K562 (cell line): Measurements from ENCODE around the gene MAD2L1BP. TPM values are rescaled to one million over a fixed set of nuclear protein-coding genes. Genes with fewer than 3 reads are reported as not detected.
A peak's percentile ranks its signal among the peaks of the same experiment; 100 is the strongest.

Source experiments
- CBX5 ChIP-seq: IDR thresholded peaks from 2 replicates; pipeline ENCODE4 v1.6.1; 2014; ENCODE audit warnings: low read depth, borderline replicate concordance
- IRF2 ChIP-seq: sonication (generic); formaldehyde crosslinking; IDR thresholded peaks from 2 replicates; pipeline ENCODE4 v1.8.1; 2022; ENCODE audit warnings: mild to moderate bottlenecking, missing genetic modification reagents
- JUNB ChIP-seq: fragments of 450-650 bp; formaldehyde crosslinking; conservative IDR thresholded peaks from 2 replicates; pipeline ENCODE4 v1.4.0; 2020; ENCODE audit warnings: mild to moderate bottlenecking
- MEF2D ChIP-seq: conservative IDR thresholded peaks from 2 replicates; pipeline ENCODE4 v1.6.1; 2016; ENCODE audit warnings: low read depth, missing genetic modification characterization, missing compliant biosample characterization
- MLLT1 ChIP-seq, 2 experiments: fragments of 450-650 bp; IDR thresholded peaks; 2 replicates each; pipeline ENCODE4 v1.6.1; 2016
- NFRKB ChIP-seq: fragments of 450-650 bp; IDR thresholded peaks from 2 replicates; pipeline ENCODE4 v1.6.1; 2016; ENCODE audit warnings: low read depth
- PHB2 ChIP-seq: fragments of 450-650 bp; IDR thresholded peaks from 2 replicates; pipeline ENCODE4 v1.6.1; 2017; ENCODE audit warnings: low read depth
- PRMT5 ChIP-seq: sonication (generic); formaldehyde crosslinking; IDR thresholded peaks from 2 replicates; pipeline ENCODE4 v1.5.0; 2020; ENCODE audit warnings: missing genetic modification reagents
- RFX5 ChIP-seq: IDR thresholded peaks from 2 replicates; pipeline ENCODE4 v1.6.1; 2011; ENCODE audit warnings: low read depth, mild to moderate bottlenecking, improper control_type of control experiment, low read length
- STAT5A ChIP-seq: IDR thresholded peaks from 2 replicates; pipeline ENCODE4 v1.6.1; 2012; ENCODE audit warnings: low read length, inconsistent platforms, borderline replicate concordance
- XRCC3 ChIP-seq: fragments of 450-650 bp; IDR thresholded peaks from 2 replicates; pipeline ENCODE4 v1.6.1; 2017; ENCODE audit warnings: mild to moderate bottlenecking, moderate library complexity
- ZNF668 ChIP-seq: fragments of 250-450 bp; sonication (Bioruptor Pico); IDR thresholded peaks from 2 replicates; pipeline ENCODE4 v1.8.0; 2022; ENCODE audit warnings: mild to moderate bottlenecking, inconsistent platforms
- ZNF699 ChIP-seq: fragments of 250-450 bp; sonication (Bioruptor Pico); IDR thresholded peaks from 2 replicates; pipeline ENCODE4 v1.8.0; 2021; ENCODE audit warnings: mild to moderate bottlenecking, moderate library complexity; ENCODE audit not compliant: insufficient replicate concordance
- polyA plus RNA-seq, 8 experiments: library from polyadenylated mRNA; depleted of rRNA in 4 of 8; stranded (reverse) in 5 of 8; unstranded in 3 of 8; fragments of >200 nt; fragmentation: Nextera tagmentation in 2 of 8; fragmentation: Illumina TruSeq in 1 of 8; extraction: Ambion mirVana in 2 of 8; extraction: Trizol in 1 of 8; gene quantifications; 2 replicates each; pipeline versions ENCODE4 v1.2.1 to v1.2.3, GENCODE V29; 2011 to 2014; ENCODE audit warnings: inconsistent platforms in 1 of 8, missing spikeins in 1 of 8
- total RNA-seq, 7 experiments: library from RNA; depleted of rRNA in 6 of 7; stranded (reverse); fragments of >200 nt in 6 of 7; fragmentation: Illumina TruSeq in 2 of 7; extraction: Trizol in 2 of 7; gene quantifications; 2 replicates each; pipeline versions ENCODE4 v1.2.1 to v1.2.3, GENCODE V29; 2011 to 2021; ENCODE audit warnings: low replicate concordance in 1 of 7
- TF ChIP-seq, protein P1 (sequence below): fragments of 200-400 bp; formaldehyde crosslinking; IDR thresholded peaks from 2 replicates; pipeline ENCODE4 v1.6.1; 2017; ENCODE audit warnings: mild to moderate bottlenecking, low read depth, low read length, moderate library complexity
- TF ChIP-seq, protein P2 (sequence below): sonication (generic); formaldehyde crosslinking; IDR thresholded peaks from 2 replicates; pipeline ENCODE4 v1.8.1; 2023; ENCODE audit warnings: missing genetic modification reagents, mild to moderate bottlenecking, borderline replicate concordance
- TF ChIP-seq, protein P3 (sequence below): fragments of 450-650 bp; IDR thresholded peaks from 2 replicates; pipeline ENCODE4 v1.6.1; 2016; ENCODE audit warnings: mild to moderate bottlenecking

Gene MAD2L1BP
- total and polyA plus RNA-seq, 9 of the 15 experiments (the other 6 are each of a cell fraction or from before 2014, with no cell fraction given): 69.7 to 321 (median 111) TPM

- TF ChIP-seq ZNF699 (no peak), MLLT1 (IDR thresholded peaks at IDR 0.05) (peak; percentile 47 to 95), NFRKB (peak; percentile 97), STAT5A (peak; percentile 19; the same call in 1 of the 2 replicates), XRCC3 (no peak), MEF2D (tag) (0 out of 2 replicates have a peak, but pooled peaks have one; percentile 38), CBX5 (no peak), PRMT5 (CRISPR knock-in tag) (no peak), ZNF668 (CRISPR knock-in tag) (peak; percentile 80; the same call in 1 of the 2 replicates), RFX5 (no peak), IRF2 (CRISPR knock-in tag) (no peak), PHB2 (no peak), JUNB (CRISPR knock-in tag) (no peak)
- TF ChIP-seq, protein P1, sequence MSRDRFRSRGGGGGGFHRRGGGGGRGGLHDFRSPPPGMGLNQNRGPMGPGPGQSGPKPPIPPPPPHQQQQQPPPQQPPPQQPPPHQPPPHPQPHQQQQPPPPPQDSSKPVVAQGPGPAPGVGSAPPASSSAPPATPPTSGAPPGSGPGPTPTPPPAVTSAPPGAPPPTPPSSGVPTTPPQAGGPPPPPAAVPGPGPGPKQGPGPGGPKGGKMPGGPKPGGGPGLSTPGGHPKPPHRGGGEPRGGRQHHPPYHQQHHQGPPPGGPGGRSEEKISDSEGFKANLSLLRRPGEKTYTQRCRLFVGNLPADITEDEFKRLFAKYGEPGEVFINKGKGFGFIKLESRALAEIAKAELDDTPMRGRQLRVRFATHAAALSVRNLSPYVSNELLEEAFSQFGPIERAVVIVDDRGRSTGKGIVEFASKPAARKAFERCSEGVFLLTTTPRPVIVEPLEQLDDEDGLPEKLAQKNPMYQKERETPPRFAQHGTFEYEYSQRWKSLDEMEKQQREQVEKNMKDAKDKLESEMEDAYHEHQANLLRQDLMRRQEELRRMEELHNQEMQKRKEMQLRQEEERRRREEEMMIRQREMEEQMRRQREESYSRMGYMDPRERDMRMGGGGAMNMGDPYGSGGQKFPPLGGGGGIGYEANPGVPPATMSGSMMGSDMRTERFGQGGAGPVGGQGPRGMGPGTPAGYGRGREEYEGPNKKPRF: no peak
- TF ChIP-seq, protein P2, sequence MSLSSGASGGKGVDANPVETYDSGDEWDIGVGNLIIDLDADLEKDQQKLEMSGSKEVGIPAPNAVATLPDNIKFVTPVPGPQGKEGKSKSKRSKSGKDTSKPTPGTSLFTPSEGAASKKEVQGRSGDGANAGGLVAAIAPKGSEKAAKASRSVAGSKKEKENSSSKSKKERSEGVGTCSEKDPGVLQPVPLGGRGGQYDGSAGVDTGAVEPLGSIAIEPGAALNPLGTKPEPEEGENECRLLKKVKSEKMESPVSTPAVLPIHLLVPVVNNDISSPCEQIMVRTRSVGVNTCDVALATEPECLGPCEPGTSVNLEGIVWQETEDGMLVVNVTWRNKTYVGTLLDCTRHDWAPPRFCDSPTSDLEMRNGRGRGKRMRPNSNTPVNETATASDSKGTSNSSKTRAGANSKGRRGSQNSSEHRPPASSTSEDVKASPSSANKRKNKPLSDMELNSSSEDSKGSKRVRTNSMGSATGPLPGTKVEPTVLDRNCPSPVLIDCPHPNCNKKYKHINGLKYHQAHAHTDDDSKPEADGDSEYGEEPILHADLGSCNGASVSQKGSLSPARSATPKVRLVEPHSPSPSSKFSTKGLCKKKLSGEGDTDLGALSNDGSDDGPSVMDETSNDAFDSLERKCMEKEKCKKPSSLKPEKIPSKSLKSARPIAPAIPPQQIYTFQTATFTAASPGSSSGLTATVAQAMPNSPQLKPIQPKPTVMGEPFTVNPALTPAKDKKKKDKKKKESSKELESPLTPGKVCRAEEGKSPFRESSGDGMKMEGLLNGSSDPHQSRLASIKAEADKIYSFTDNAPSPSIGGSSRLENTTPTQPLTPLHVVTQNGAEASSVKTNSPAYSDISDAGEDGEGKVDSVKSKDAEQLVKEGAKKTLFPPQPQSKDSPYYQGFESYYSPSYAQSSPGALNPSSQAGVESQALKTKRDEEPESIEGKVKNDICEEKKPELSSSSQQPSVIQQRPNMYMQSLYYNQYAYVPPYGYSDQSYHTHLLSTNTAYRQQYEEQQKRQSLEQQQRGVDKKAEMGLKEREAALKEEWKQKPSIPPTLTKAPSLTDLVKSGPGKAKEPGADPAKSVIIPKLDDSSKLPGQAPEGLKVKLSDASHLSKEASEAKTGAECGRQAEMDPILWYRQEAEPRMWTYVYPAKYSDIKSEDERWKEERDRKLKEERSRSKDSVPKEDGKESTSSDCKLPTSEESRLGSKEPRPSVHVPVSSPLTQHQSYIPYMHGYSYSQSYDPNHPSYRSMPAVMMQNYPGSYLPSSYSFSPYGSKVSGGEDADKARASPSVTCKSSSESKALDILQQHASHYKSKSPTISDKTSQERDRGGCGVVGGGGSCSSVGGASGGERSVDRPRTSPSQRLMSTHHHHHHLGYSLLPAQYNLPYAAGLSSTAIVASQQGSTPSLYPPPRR: no peak; the same call in 1 of the 2 replicates
- TF ChIP-seq, protein P3, sequence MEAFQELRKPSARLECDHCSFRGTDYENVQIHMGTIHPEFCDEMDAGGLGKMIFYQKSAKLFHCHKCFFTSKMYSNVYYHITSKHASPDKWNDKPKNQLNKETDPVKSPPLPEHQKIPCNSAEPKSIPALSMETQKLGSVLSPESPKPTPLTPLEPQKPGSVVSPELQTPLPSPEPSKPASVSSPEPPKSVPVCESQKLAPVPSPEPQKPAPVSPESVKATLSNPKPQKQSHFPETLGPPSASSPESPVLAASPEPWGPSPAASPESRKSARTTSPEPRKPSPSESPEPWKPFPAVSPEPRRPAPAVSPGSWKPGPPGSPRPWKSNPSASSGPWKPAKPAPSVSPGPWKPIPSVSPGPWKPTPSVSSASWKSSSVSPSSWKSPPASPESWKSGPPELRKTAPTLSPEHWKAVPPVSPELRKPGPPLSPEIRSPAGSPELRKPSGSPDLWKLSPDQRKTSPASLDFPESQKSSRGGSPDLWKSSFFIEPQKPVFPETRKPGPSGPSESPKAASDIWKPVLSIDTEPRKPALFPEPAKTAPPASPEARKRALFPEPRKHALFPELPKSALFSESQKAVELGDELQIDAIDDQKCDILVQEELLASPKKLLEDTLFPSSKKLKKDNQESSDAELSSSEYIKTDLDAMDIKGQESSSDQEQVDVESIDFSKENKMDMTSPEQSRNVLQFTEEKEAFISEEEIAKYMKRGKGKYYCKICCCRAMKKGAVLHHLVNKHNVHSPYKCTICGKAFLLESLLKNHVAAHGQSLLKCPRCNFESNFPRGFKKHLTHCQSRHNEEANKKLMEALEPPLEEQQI: no peak
Observed at GRCh38 chr6:43635387-43636307, at the start of gene MAD2L1BP (continued).
